ENCODE measurements around the gene OTOP2. TPM values are rescaled to one million over a fixed set of nuclear protein-coding genes. Genes with fewer than 3 reads are reported as not detected.

OTOP2 gene
- total RNA-seq, 1 donor from 2014 or later: not detected

Other genes starting within 250 kb of the OTOP2 start
- gene CD300LF, start 211.3 kb upstream of the OTOP2 start, total RNA-seq (ENCODE audit: unreplicated experiment): not detected
- 2.1 TPM for gene RAB37, start 187.0 kb upstream of the OTOP2 start, total RNA-seq (ENCODE audit: unreplicated experiment)
- gene NHERF1, start 175.6 kb upstream of the OTOP2 start, total RNA-seq (ENCODE audit: unreplicated experiment): 26.9 TPM
- 67.8 TPM for gene NAT9, start 147.9 kb upstream of the OTOP2 start, total RNA-seq (ENCODE audit: unreplicated experiment)
- 0.12 TPM for gene GRIN2C, start 64.4 kb upstream of the OTOP2 start, total RNA-seq (ENCODE audit: unreplicated experiment)
- gene FDXR, start 51.3 kb upstream of the OTOP2 start, total RNA-seq (ENCODE audit: unreplicated experiment): 12.1 TPM
- not detected for gene FADS6, start 30.6 kb upstream of the OTOP2 start, total RNA-seq (ENCODE audit: unreplicated experiment)
- gene USH1G, start 1.0 kb upstream of the OTOP2 start, total RNA-seq (ENCODE audit: unreplicated experiment): 0.12 TPM
- not detected for gene OTOP3, start 11.6 kb downstream of the OTOP2 start, total RNA-seq (ENCODE audit: unreplicated experiment)
- 106 TPM for gene HID1, start 48.5 kb downstream of the OTOP2 start, total RNA-seq (ENCODE audit: unreplicated experiment)
- 59.4 TPM for gene CDR2L, start 63.4 kb downstream of the OTOP2 start, total RNA-seq (ENCODE audit: unreplicated experiment)
- gene MRPL58, start 88.4 kb downstream of the OTOP2 start, total RNA-seq (ENCODE audit: unreplicated experiment): 22.2 TPM
- 139 TPM for gene ATP5PD, start 122.7 kb downstream of the OTOP2 start, total RNA-seq (ENCODE audit: unreplicated experiment)
- 23.4 TPM for gene KCTD2, start 123.0 kb downstream of the OTOP2 start, total RNA-seq (ENCODE audit: unreplicated experiment)
- 1.1 TPM for gene SLC16A5, start 163.7 kb downstream of the OTOP2 start, total RNA-seq (ENCODE audit: unreplicated experiment)
- gene ARMC7, start 185.7 kb downstream of the OTOP2 start, total RNA-seq (ENCODE audit: unreplicated experiment): 9.9 TPM
- 40.4 TPM for gene NT5C, start 207.5 kb downstream of the OTOP2 start, total RNA-seq (ENCODE audit: unreplicated experiment)
- gene JPT1, start 230.2 kb downstream of the OTOP2 start, total RNA-seq (ENCODE audit: unreplicated experiment): 642 TPM

All from glutamatergic neuron (in vitro differentiated cells).